ENCODE measurements around the gene RENBP. TPM values are rescaled to one million over a fixed set of nuclear protein-coding genes. Genes with fewer than 3 reads are reported as not detected.

RENBP gene
- total RNA-seq, 2 experiments from 2014 or later: 8.6 to 9.3 TPM

DNA sequence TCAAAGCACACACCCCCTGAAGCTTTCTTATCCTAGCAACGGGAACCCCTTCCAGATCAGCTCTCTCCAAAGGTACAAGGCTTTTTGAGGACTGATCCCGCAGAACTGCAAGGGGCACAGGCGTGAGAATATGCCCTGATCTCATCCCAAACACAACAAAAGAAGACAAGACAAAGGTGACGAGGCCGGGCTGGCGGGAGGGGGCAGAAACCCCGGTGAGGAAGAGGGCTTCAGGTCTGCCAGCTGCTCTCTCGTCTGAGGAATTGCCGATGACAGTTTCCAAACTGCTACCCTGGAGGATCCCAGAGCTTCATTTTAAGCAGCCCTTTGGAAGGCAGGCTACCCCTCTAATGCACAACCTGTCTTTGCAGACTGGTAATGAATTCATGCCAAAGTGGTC, 23.8 kb upstream of the RENBP start:
- DNase-seq (no peak), ATAC-seq (ENCODE audit: poor library complexity) (no peak)
- Mint-ChIP-seq H3K4me1 (ENCODE audit: low read depth) (peaks cover 32% of the 10 kb centered on the region), H3K36me3 (ENCODE audit: low read depth) (peaks cover 32% of the 10 kb centered on the region), H3K27me3 (no peaks in the 10 kb centered on the region), H3K9me3 (no peaks in the 10 kb centered on the region), H3K27ac (peak overlapping the region; percentile 98), H3K4me3 (peak overlapping the region; percentile 96)
- TF ChIP-seq, protein P1, sequence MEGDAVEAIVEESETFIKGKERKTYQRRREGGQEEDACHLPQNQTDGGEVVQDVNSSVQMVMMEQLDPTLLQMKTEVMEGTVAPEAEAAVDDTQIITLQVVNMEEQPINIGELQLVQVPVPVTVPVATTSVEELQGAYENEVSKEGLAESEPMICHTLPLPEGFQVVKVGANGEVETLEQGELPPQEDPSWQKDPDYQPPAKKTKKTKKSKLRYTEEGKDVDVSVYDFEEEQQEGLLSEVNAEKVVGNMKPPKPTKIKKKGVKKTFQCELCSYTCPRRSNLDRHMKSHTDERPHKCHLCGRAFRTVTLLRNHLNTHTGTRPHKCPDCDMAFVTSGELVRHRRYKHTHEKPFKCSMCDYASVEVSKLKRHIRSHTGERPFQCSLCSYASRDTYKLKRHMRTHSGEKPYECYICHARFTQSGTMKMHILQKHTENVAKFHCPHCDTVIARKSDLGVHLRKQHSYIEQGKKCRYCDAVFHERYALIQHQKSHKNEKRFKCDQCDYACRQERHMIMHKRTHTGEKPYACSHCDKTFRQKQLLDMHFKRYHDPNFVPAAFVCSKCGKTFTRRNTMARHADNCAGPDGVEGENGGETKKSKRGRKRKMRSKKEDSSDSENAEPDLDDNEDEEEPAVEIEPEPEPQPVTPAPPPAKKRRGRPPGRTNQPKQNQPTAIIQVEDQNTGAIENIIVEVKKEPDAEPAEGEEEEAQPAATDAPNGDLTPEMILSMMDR (IDR thresholded peaks at IDR 0.05): no peak
- Histone ChIP-seq H3K9me3 (ENCODE audit: control insufficient read depth in 1 of 2, insufficient read depth in 1 of 2, low read length in 2 of 2) (no peaks in the 10 kb centered on the region), H3K27ac (ENCODE audit: low read depth in 1 of 2, low read length in 2 of 2) (peak overlapping the region; percentile 72 to 76), H3K4me3 (ENCODE audit: low read length) (peak overlapping the region; percentile 96), H3K36me3 (ENCODE audit: insufficient read depth, low read length) (peaks cover 12% of the 10 kb centered on the region), H3K4me1 (ENCODE audit: insufficient read depth, low read length) (peaks cover 59% of the 10 kb centered on the region), H3K27me3 (ENCODE audit: control insufficient read depth in 1 of 2, insufficient read depth in 2 of 2, low read length in 2 of 2) (no peaks in the 10 kb centered on the region)
- POLR2A ChIA-PET: interaction anchor here (1.4 to 6.6 kb wide), 4 partner anchors 19 to 52 kb away, joined by 5 to 163 read pairs (median 7); partner anchors contain the start of genes ARHGAP4 and IRAK1
- intact Hi-C loops (cut with DNase I, micrococcal nuclease): loop anchor here (2.0 to 5.0 kb wide), 3 partner anchors 17 to 129 kb away; partner anchors contain the start of gene MECP2 (in 1 of the 2)
- CTCF ChIA-PET: interaction anchor here (0.8 to 1.8 kb wide), 3 partner anchors 40 to 49 kb away, joined by 3 to 5 read pairs (median 4); no protein-coding TSS in a partner anchor

DNA sequence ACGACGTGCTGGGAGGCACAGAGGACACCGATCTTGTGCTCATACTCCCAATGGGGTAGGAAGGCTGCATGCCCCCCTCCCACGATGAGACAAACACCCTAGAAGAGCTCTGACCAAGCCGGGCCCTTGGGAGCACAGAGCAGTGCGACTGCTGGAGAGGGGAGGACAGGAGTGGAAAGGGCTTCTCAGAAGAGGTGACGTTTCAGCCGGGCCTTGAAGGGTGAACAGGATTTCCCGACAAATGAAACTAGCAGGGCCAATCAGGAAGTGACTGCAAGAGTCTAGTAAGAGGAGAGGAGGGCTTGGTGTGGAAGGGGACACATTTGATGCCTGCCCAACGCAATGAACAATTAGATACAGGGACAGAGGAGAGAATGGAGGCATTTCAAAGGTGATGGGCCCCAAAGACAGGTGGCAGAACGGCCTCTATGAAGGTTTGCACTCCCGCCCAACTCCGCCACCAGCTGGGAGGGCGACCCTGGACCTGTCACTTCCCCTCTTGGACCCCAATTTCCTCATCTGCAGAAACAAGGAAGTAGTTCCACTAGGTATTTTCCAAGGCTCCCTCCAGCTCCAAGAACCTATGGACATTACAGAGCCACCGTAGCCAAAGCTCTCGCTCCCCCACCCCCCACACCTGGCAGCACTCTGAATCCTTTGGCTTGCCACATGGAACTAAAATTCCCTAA, 23.2 kb upstream of the RENBP start:
- POLR2A ChIA-PET: interaction anchor here (1.0 to 6.6 kb wide), 7 partner anchors 14 to 430 kb away, joined by 3 to 163 read pairs (median 6); partner anchors contain the start of genes ARHGAP4, EMD, IRAK1 and MECP2
- intact Hi-C loops (cut with DNase I, micrococcal nuclease): loop anchor here (1.0 to 5.0 kb wide), 4 partner anchors 17 to 130 kb away; partner anchors contain the start of gene MECP2 (in 1 of the 2)
- Mint-ChIP-seq H3K36me3 (ENCODE audit: low read depth) (peaks cover 33% of the 10 kb centered on the region), H3K4me3 (peak overlapping the region; percentile 96), H3K9me3 (no peaks in the 10 kb centered on the region), H3K4me1 (ENCODE audit: low read depth) (peaks cover 27% of the 10 kb centered on the region), H3K27me3 (no peaks in the 10 kb centered on the region), H3K27ac (peak overlapping the region; percentile 98)
- CTCF ChIA-PET: interaction anchor here (1.0 to 1.9 kb wide), 3 partner anchors 20 to 46 kb away, joined by 3 to 7 read pairs (median 5); no protein-coding TSS in a partner anchor
- H3K27me3 ChIP-seq (ENCODE audit: control insufficient read depth in 1 of 2, insufficient read depth in 2 of 2, low read length in 2 of 2): no peaks in the 10 kb centered on the region
- ATAC-seq (ENCODE audit: poor library complexity): no peak
- H3K4me3 ChIP-seq (ENCODE audit: low read length): peak overlapping the region; percentile 96
- peak in 5 of 14 experiments; percentile 24 to 75 (median 60) for DNase-seq
- H3K36me3 ChIP-seq (ENCODE audit: insufficient read depth, low read length): peaks cover 18% of the 10 kb centered on the region
- no peaks in the 10 kb centered on the region for H3K9me3 ChIP-seq (ENCODE audit: control insufficient read depth in 1 of 2, insufficient read depth in 1 of 2, low read length in 2 of 2)
- TF ChIP-seq, protein P1 (IDR thresholded peaks at IDR 0.05): no peak
- peak overlapping the region; percentile 72 to 76 for H3K27ac ChIP-seq (ENCODE audit: low read depth in 1 of 2, low read length in 2 of 2)
- H3K4me1 ChIP-seq (ENCODE audit: insufficient read depth, low read length): peaks cover 58% of the 10 kb centered on the region

DNA sequence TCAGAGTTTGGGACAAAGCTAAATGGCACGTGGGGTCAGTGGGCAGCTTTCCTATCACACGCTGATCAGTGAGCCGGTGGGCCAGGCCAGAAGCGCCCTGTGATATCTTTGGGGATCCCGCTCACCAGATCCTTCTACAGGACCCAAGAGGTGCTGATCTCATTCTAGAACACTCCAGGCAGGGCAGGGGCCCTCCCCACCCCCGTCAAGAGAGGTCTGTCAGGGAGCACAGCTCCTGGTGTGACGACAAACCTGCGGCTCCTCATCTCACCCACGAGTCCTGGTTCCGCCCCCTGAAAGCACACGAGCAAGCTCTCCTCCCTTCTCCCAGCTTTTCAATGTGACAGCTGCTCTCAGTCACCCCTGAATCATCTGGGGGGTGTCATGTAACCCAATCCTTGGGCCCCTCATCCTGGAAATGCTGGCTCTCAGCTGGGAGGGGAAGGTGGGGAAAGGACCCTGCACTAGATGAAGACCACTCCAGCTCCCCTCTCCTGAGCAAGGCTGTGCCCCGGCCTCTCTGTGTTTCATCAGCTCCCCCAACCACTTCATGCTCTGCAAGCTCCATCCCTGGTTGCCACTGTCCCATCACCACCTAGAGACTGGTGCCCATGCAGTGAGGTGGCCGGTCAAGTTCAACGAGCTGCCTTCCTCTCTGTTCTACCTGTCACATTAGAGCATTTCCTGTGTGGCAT, 22.5 kb upstream of the RENBP start:
- Mint-ChIP-seq H3K27ac (peak overlapping the region; percentile 98), H3K4me1 (ENCODE audit: low read depth) (peaks cover 27% of the 10 kb centered on the region), H3K27me3 (no peaks in the 10 kb centered on the region), H3K36me3 (ENCODE audit: low read depth) (peaks cover 37% of the 10 kb centered on the region), H3K9me3 (no peaks in the 10 kb centered on the region), H3K4me3 (peak overlapping the region; percentile 96)
- CTCF ChIA-PET: interaction anchor here (1.0 to 1.9 kb wide), 2 partner anchors 20 to 47 kb away, joined by 3 to 7 read pairs; no protein-coding TSS in a partner anchor
- no peaks in the 10 kb centered on the region for H3K9me3 ChIP-seq (ENCODE audit: control insufficient read depth in 1 of 2, insufficient read depth in 1 of 2, low read length in 2 of 2)
- H3K27ac ChIP-seq (ENCODE audit: low read depth in 1 of 2, low read length in 2 of 2): peak overlapping the region; percentile 72 to 76
- H3K4me1 ChIP-seq (ENCODE audit: insufficient read depth, low read length): peaks cover 58% of the 10 kb centered on the region
- peaks cover 25% of the 10 kb centered on the region for H3K36me3 ChIP-seq (ENCODE audit: insufficient read depth, low read length)
- DNase-seq: peak in 5 of 14 experiments; percentile 34 to 61 (median 45)
- TF ChIP-seq, protein P1 (IDR thresholded peaks at IDR 0.05): no peak
- POLR2A ChIA-PET: interaction anchor here (0.8 to 6.6 kb wide), 7 partner anchors 15 to 431 kb away, joined by 3 to 163 read pairs (median 4); partner anchors contain the start of genes ARHGAP4, EMD, MECP2 and NAA10
- H3K27me3 ChIP-seq (ENCODE audit: control insufficient read depth in 1 of 2, insufficient read depth in 2 of 2, low read length in 2 of 2): no peaks in the 10 kb centered on the region
- peak overlapping the region; percentile 96 for H3K4me3 ChIP-seq (ENCODE audit: low read length)
- intact Hi-C loops (cut with DNase I, micrococcal nuclease): loop anchor here (1.0 to 5.0 kb wide), 3 partner anchors 40 to 130 kb away; partner anchors contain the start of gene MECP2 (in 1 of the 2)
- ATAC-seq (ENCODE audit: poor library complexity): peak; percentile 15

All from CD4-positive, alpha-beta T cell (primary cell).